DND-41 (cell line): ENCODE results near the gene ATG13.

Experiments
- CTCF ChIP-seq: IDR thresholded peaks from 2 replicates; pipeline ENCODE4 v1.5.1; 2012; ENCODE audit warnings: borderline replicate concordance, low read length, moderate library complexity, mild to moderate bottlenecking; ENCODE audit not compliant: poor library complexity, severe bottlenecking; ENCODE audit errors: extremely low read depth
- EZH2 ChIP-seq: IDR thresholded peaks from 3 replicates; pipeline ENCODE4 v1.6.1; 2012; ENCODE audit warnings: borderline replicate concordance, low read depth, mild to moderate bottlenecking, moderate library complexity, low read length, inconsistent platforms; ENCODE audit not compliant: severe bottlenecking

GRCh38 chr11:46664612-46665011, 47.3 kb downstream of the ATG13 start:
- TF ChIP-seq EZH2 (no peak), CTCF (no peak)
